IMR-90 (cell line): ENCODE data around the gene RGSL1. TPM values are rescaled to one million over a fixed set of nuclear protein-coding genes. Genes with fewer than 3 reads are reported as not detected.
"Not testable (repeated sequence)": the region's sequence is repeated elsewhere in the genome, so short reads cannot be mapped to it uniquely, and the experiment has no call there.

ENCODE experiments used
- ATAC-seq: fragments of 200-7000 bp; cut with Tn5 transposase; 2 replicates; pipeline ENCODE4 v1.9.1; 2020; ENCODE audit warnings: low read depth, mild to moderate bottlenecking, moderate library complexity
- BruUV-seq: library from RNA; stranded (reverse); fragments of 400-500 nt; replicated peaks from 2 replicates; lab custom pipeline; 2021; lab: Mats Ljungman, UMichigan
- CTCF ChIA-PET: fragments of 300-600 bp; formaldehyde crosslinking; extraction: SDS; loops from one replicate; lab custom pipeline; 2021; ENCODE audit warnings: antibody characterized with exemption; lab: Yijun Ruan, JAX
- POLR2A ChIA-PET: fragments of 300-600 bp; sonication (Branson Sonifier 250); formaldehyde crosslinking; loops from one replicate; lab custom pipeline; 2022; ENCODE audit warnings: antibody characterized with exemption; ENCODE audit not compliant: unreplicated experiment; lab: Charles Lee
- DNase-seq: peaks from one replicate; pipeline ENCODE4 v3.0.0; 2013
- H2AFZ ChIP-seq: replicated peaks from 2 replicates; pipeline ENCODE3; 2013; ENCODE audit warnings: low read length, mild to moderate bottlenecking; ENCODE audit not compliant: poor library complexity
- H2AK5ac ChIP-seq: 2 replicates; pipeline ENCODE4 v1.6.1; 2013; ENCODE audit warnings: low read depth, low read length, inconsistent platforms
- H2AK9ac ChIP-seq: replicated peaks from 2 replicates; pipeline ENCODE3; 2013; ENCODE audit warnings: mild to moderate bottlenecking, low read depth, low read length, moderate library complexity; ENCODE audit not compliant: poor library complexity
- H2BK120ac ChIP-seq: 2 replicates; pipeline ENCODE4 v1.6.1; 2013; ENCODE audit warnings: low read depth, low read length, inconsistent platforms
- H2BK15ac ChIP-seq: 3 replicates; pipeline ENCODE4 v1.6.1; 2013; ENCODE audit warnings: low read depth, low read length, inconsistent platforms
- H2BK20ac ChIP-seq: 2 replicates; pipeline ENCODE4 v1.6.1; 2013; ENCODE audit warnings: low read depth, mild to moderate bottlenecking, inconsistent platforms, low read length, moderate library complexity
- H2BK5ac ChIP-seq: 2 replicates; pipeline ENCODE4 v1.6.1; 2013; ENCODE audit warnings: mild to moderate bottlenecking, low read depth, low read length, inconsistent platforms; ENCODE audit not compliant: poor library complexity, severe bottlenecking
- H3K14ac ChIP-seq: replicated peaks from 2 replicates; pipeline ENCODE4 v1.6.1; 2013; ENCODE audit warnings: low read depth, low read length, inconsistent platforms
- H3K18ac ChIP-seq: 2 replicates; pipeline ENCODE4 v1.6.1; 2013; ENCODE audit warnings: low read depth, low read length, control low read depth
- H3K23ac ChIP-seq: 2 replicates; pipeline ENCODE4 v1.6.1; 2013; ENCODE audit warnings: low read depth, low read length, inconsistent platforms
- H3K27ac ChIP-seq: 2 replicates; pipeline ENCODE4 v1.5.1; 2013; ENCODE audit warnings: mild to moderate bottlenecking, control low read depth, low read length; ENCODE audit not compliant: insufficient read depth
- H3K27me3 ChIP-seq: 2 replicates; pipeline ENCODE4 v1.6.1; 2013; ENCODE audit warnings: low read length; ENCODE audit not compliant: control insufficient read depth, insufficient read depth
- H3K36me3 ChIP-seq: 2 replicates; pipeline ENCODE4 v1.6.1; 2013; ENCODE audit warnings: low read length, mixed read lengths; ENCODE audit not compliant: control insufficient read depth, insufficient read depth
- H3K4ac ChIP-seq: 2 replicates; pipeline ENCODE4 v1.6.1; 2013; ENCODE audit warnings: low read depth, low read length, inconsistent platforms
- H3K4me1 ChIP-seq: 2 replicates; pipeline ENCODE4 v1.6.1; 2013; ENCODE audit warnings: low read length, mixed read lengths; ENCODE audit not compliant: control insufficient read depth, insufficient read depth
- H3K4me2 ChIP-seq: 2 replicates; pipeline ENCODE4 v1.6.1; 2013; ENCODE audit warnings: low read depth, mild to moderate bottlenecking, control low read depth, low read length, moderate library complexity
- H3K4me3 ChIP-seq: 2 replicates; pipeline ENCODE4 v1.5.1; 2013; ENCODE audit warnings: low read depth, mild to moderate bottlenecking, control low read depth, low read length, moderate library complexity; ENCODE audit not compliant: insufficient read depth
- H3K56ac ChIP-seq: 2 replicates; pipeline ENCODE4 v1.6.1; 2013; ENCODE audit warnings: low read length, inconsistent platforms; ENCODE audit not compliant: insufficient read depth; ENCODE audit errors: extremely low read depth
- H3K79me1 ChIP-seq, 2 experiments: 2 replicates each; pipeline ENCODE4 v1.6.1; 2013; ENCODE audit warnings: low read length in 2 of 2, inconsistent platforms in 1 of 2, low read depth in 1 of 2
- H3K9ac ChIP-seq: 2 replicates; pipeline ENCODE4 v1.6.1; 2013; ENCODE audit warnings: low read depth, low read length, control low read depth
- H3K9me1 ChIP-seq: 2 replicates; pipeline ENCODE4 v1.6.1; 2013; ENCODE audit warnings: low read length, inconsistent platforms; ENCODE audit not compliant: insufficient read depth
- H3K9me3 ChIP-seq: 2 replicates; pipeline ENCODE4 v1.6.1; 2013; ENCODE audit warnings: low read length; ENCODE audit not compliant: control insufficient read depth, insufficient read depth
- H4K20me1 ChIP-seq: 2 replicates; pipeline ENCODE4 v1.6.1; 2013; ENCODE audit warnings: low read length, inconsistent platforms; ENCODE audit not compliant: insufficient read depth
- H4K5ac ChIP-seq: 2 replicates; pipeline ENCODE4 v1.6.1; 2013; ENCODE audit warnings: mild to moderate bottlenecking, low read depth, low read length, control low read depth
- H4K8ac ChIP-seq, 2 experiments: 2 replicates each; pipeline ENCODE4 v1.6.1; 2013; ENCODE audit warnings: low read depth in 2 of 2, low read length in 2 of 2, control low read depth in 1 of 2, inconsistent platforms in 1 of 2
- H4K91ac ChIP-seq: 2 replicates; pipeline ENCODE4 v1.6.1; 2013; ENCODE audit warnings: low read depth, low read length, inconsistent platforms; ENCODE audit not compliant: insufficient read depth
- CEBPB ChIP-seq: IDR thresholded peaks from 2 replicates; pipeline ENCODE4 v1.6.1; 2012; ENCODE audit warnings: low read depth, low read length, improper control_type of control experiment
- CTCF ChIP-seq: conservative IDR thresholded peaks from 2 replicates; pipeline ENCODE4 v1.5.1; 2012; ENCODE audit warnings: mild to moderate bottlenecking, low read depth, low read length, improper control_type of control experiment
- POLR2A ChIP-seq: IDR thresholded peaks from 2 replicates; pipeline ENCODE4 v1.6.1; 2012; ENCODE audit warnings: mild to moderate bottlenecking, low read depth, low read length
- RAD21 ChIP-seq: IDR thresholded peaks from 2 replicates; pipeline ENCODE4 v1.6.1; 2012; ENCODE audit warnings: low read length, improper control_type of control experiment
- SMC3 ChIP-seq: fragments of 150-350 bp; IDR thresholded peaks from 2 replicates; pipeline ENCODE4 v1.6.1; 2016; ENCODE audit warnings: low read depth, mild to moderate bottlenecking, antibody characterized with exemption, low read length, moderate library complexity
- WGBS, 2 experiments: methylation state at CpG; one replicate each; pipeline versions ENCODE4 v1.1.5 to v1.1.7; 2013; ENCODE audit warnings: missing lambda C conversion rate in 2 of 2; ENCODE audit not compliant: insufficient read length in 1 of 2; ENCODE audit errors: extremely low coverage in 2 of 2; 5-methylcytosine and 5-hydroxymethylcytosine counted together
- dilution Hi-C: fragments of 300-500 bp; cut with HindIII; formaldehyde crosslinking; loops from one replicate; pipeline ENCODE4 v1.14.3; 2018; ENCODE audit warnings: low sequenced_read_pairs; ENCODE audit not compliant: unreplicated experiment
- in situ Hi-C: fragments of 300-500 bp; cut with MboI; formaldehyde crosslinking; loops from 3 replicates; pipeline ENCODE4 v1.14.3; 2019; ENCODE audit warnings: low sequenced_read_pairs, inconsistent platforms, mixed read lengths
- intact Hi-C: fragments of 100-400 bp; cut with micrococcal nuclease; formaldehyde crosslinking; loops from 2 replicates; pipeline ENCODE4 v1.10.0; 2022
- polyA plus RNA-seq, 3 experiments: library from polyadenylated mRNA; depleted of rRNA; stranded (reverse); fragments of >200 nt; gene quantifications; 2 replicates each; pipeline ENCODE4 v1.2.3, GENCODE V29; 2012; ENCODE audit warnings: low replicate concordance in 1 of 3
- total RNA-seq: library from RNA; depleted of rRNA; stranded (reverse); fragments of >200 nt; gene quantifications from 2 replicates; pipeline ENCODE4 v1.2.3, GENCODE V29; 2012

RGSL1 gene
- total and polyA plus RNA-seq, 2 of the 4 experiments (the other 2 are of a cell fraction), result not detected

- in situ Hi-C loops, result loop anchor here (10.0 kb wide), 1 partner anchor 339 kb away; the partner anchor contains the start of gene NPL
- no TSS peak for BruUV-seq
- H3K79me1 ChIP-seq, result no peaks in the 10 kb centered on the region
- H2AFZ ChIP-seq, result no peak overlapping the region
- H3K4me1 ChIP-seq, result no peaks in the 10 kb centered on the region
- H2AK9ac ChIP-seq, result no peak overlapping the region
- no peak overlapping the region for H3K14ac ChIP-seq
- no peaks in the 10 kb centered on the region for H3K9me1 ChIP-seq
- H2BK15ac ChIP-seq, result no peak overlapping the region
- no peak overlapping the region for H3K23ac ChIP-seq
- no peaks in the 10 kb centered on the region for H3K9me3 ChIP-seq
- CTCF ChIA-PET, result no interaction called here
- no peak overlapping the region for H4K8ac ChIP-seq
- H3K4me3 ChIP-seq, result no peak overlapping the region
- DNase-seq (peak; percentile 40), ATAC-seq (peak; percentile 93)
- H3K18ac ChIP-seq, result no peak overlapping the region
- dilution Hi-C loops, result no loop called here
- H4K5ac ChIP-seq, result no peak overlapping the region
- no peak overlapping the region for H2BK120ac ChIP-seq
- TF ChIP-seq CEBPB (no peak), SMC3 (peak; percentile 46; the same call in 1 of the 2 replicates), POLR2A (no peak), CTCF (peak; percentile 63), RAD21 (peak; percentile 53)
- intact Hi-C loops, result loop anchor here (1.0 to 2.0 kb wide), 2 partner anchors 149 to 338 kb away; no protein-coding TSS in a partner anchor
- H4K91ac ChIP-seq, result no peak overlapping the region
- no peak overlapping the region; the same call in 1 of the 2 replicates for H3K56ac ChIP-seq
- WGBS, 2 experiments, result 0% methylated on average over 1 of the region's 3 CpGs; no CpG with 5 or more reads in 1 of the 2 experiments
- POLR2A ChIA-PET, result no interaction called here
- no peaks in the 10 kb centered on the region for H4K20me1 ChIP-seq
- H2BK5ac ChIP-seq, result no peak overlapping the region
- H3K27me3 ChIP-seq, result no peaks in the 10 kb centered on the region
- H3K4me2 ChIP-seq, result peak overlapping the region; percentile 56
- H3K4ac ChIP-seq, result no peak overlapping the region
- H2AK5ac ChIP-seq, result no peak overlapping the region
- H3K27ac ChIP-seq, result no peak overlapping the region
- H3K36me3 ChIP-seq, result no peaks in the 10 kb centered on the region
- no peak overlapping the region for H2BK20ac ChIP-seq
- 0 out of 2 replicates have a peak overlapping the region, but pooled peaks have one; percentile 50 for H3K9ac ChIP-seq
Observed at GRCh38 chr1:182446033-182446669, 3.8 kb upstream of the RGSL1 start.

- H4K91ac ChIP-seq, H3K79me1 ChIP-seq, H3K4me3 ChIP-seq, H4K8ac ChIP-seq, H2BK5ac ChIP-seq, DNase-seq, H2AFZ ChIP-seq, H3K27ac ChIP-seq, H3K9ac ChIP-seq, ATAC-seq, H4K20me1 ChIP-seq, POLR2A ChIA-PET, H3K36me3 ChIP-seq, H3K27me3 ChIP-seq, H3K23ac ChIP-seq, H3K9me1 ChIP-seq, H2AK9ac ChIP-seq, H2BK20ac ChIP-seq, H3K18ac ChIP-seq, H2BK120ac ChIP-seq, H3K56ac ChIP-seq, H2AK5ac ChIP-seq, BruUV-seq, H2BK15ac ChIP-seq, H3K4me2 ChIP-seq, H3K4ac ChIP-seq, H3K14ac ChIP-seq, H4K5ac ChIP-seq, H3K9me3 ChIP-seq, dilution Hi-C loops, H3K4me1 ChIP-seq: not testable (repeated sequence)
- CTCF ChIA-PET, result interaction anchor here (0.9 to 1.1 kb wide), 2 partner anchors 11 to 338 kb away, joined by 3 read pairs; no protein-coding TSS in a partner anchor
- intact Hi-C loops, result loop anchor here (2.0 kb wide), 1 partner anchor 148 kb away; no protein-coding TSS in a partner anchor
- in situ Hi-C loops, result loop anchor here (10.0 kb wide), 1 partner anchor 338 kb away; the partner anchor contains the start of gene NPL
- WGBS, 2 experiments, result 100% methylated on average over 1 of the region's 2 CpGs; no CpG with 5 or more reads in 1 of the 2 experiments
Observed at GRCh38 chr1:182447124-182447523, 2.8 kb upstream of the RGSL1 start.
